A673 (cell line): ENCODE results near the gene DLK1.

Experiments used
- EZH2 ChIP-seq: fragments of 200-600 bp; sonication (generic); IDR thresholded peaks from 2 replicates; pipeline ENCODE4 v1.6.1; 2017; ENCODE audit warnings: borderline replicate concordance, low read depth, mild to moderate bottlenecking, mixed read lengths, antibody characterized with exemption, low read length; ENCODE audit not compliant: poor library complexity, severe bottlenecking
- TF ChIP-seq, protein P1 (sequence below): fragments of 300-800, 200-600 bp; sonication (generic); conservative IDR thresholded peaks from 2 replicates; pipeline ENCODE4 v1.5.1; 2017; ENCODE audit warnings: low read depth, mild to moderate bottlenecking, antibody characterized with exemption, low read length, moderate library complexity, mixed read lengths

DNA sequence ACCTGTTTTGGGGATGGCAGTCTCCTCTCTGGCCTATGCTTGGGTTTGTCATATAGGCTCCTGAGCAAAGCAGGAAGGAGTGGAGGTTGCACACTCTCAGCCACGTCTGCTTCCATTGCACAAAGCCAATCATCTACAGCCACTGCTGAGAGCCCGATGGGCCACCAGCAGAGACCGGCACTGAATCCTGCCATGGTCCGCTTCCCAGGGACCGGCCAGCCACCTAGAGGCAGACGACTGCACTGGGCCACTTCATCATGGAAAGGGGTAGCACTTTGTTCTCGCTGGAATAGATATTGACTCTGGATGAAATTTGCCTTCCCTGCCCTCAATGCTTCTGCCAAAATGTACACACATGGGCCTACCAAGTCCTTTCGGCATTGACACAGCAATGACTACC, 22.3 kb downstream of the DLK1 start:
- no peak for TF ChIP-seq EZH2
- TF ChIP-seq, protein P1, sequence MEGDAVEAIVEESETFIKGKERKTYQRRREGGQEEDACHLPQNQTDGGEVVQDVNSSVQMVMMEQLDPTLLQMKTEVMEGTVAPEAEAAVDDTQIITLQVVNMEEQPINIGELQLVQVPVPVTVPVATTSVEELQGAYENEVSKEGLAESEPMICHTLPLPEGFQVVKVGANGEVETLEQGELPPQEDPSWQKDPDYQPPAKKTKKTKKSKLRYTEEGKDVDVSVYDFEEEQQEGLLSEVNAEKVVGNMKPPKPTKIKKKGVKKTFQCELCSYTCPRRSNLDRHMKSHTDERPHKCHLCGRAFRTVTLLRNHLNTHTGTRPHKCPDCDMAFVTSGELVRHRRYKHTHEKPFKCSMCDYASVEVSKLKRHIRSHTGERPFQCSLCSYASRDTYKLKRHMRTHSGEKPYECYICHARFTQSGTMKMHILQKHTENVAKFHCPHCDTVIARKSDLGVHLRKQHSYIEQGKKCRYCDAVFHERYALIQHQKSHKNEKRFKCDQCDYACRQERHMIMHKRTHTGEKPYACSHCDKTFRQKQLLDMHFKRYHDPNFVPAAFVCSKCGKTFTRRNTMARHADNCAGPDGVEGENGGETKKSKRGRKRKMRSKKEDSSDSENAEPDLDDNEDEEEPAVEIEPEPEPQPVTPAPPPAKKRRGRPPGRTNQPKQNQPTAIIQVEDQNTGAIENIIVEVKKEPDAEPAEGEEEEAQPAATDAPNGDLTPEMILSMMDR = no peak
